Mesothelial cell of epicardium (in vitro differentiated cells): ENCODE data around the gene ZNF532. TPM values are rescaled to one million over a fixed set of nuclear protein-coding genes. Genes with fewer than 3 reads are reported as not detected.

Source experiments
- DNase-seq, 2 experiments: peaks; one replicate each; pipeline ENCODE4 v3.0.0; 2021; ENCODE audit warnings: low spot score in 2 of 2; ENCODE audit not compliant: unreplicated experiment in 2 of 2
- H3K27ac Mint-ChIP-seq: 2 replicates; pipeline ENCODE4 v1.8.0; 2021; ENCODE audit warnings: mixed read lengths
- H3K27me3 Mint-ChIP-seq: 2 replicates; pipeline ENCODE4 v1.8.0; 2021; ENCODE audit warnings: low read depth, mixed read lengths
- H3K36me3 Mint-ChIP-seq: 2 replicates; pipeline ENCODE4 v1.8.0; 2021; ENCODE audit warnings: mixed read lengths
- H3K4me1 Mint-ChIP-seq: 2 replicates; pipeline ENCODE4 v1.8.0; 2021; ENCODE audit warnings: mixed read lengths
- H3K4me3 Mint-ChIP-seq: 2 replicates; pipeline ENCODE4 v1.8.0; 2021; ENCODE audit warnings: mild to moderate bottlenecking, moderate library complexity, mixed read lengths
- H3K9me3 Mint-ChIP-seq: 2 replicates; pipeline ENCODE4 v1.8.0; 2021; ENCODE audit warnings: mixed read lengths
- CTCF ChIP-seq: fragments of 200-600 bp; sonication (generic); IDR thresholded peaks from one replicate; pipeline ENCODE4 v1.5.0; 2021; ENCODE audit warnings: antibody characterized with exemption; ENCODE audit not compliant: unreplicated experiment
- total RNA-seq: library from RNA; stranded (reverse); gene quantifications from 3 replicates; pipeline ENCODE4 v1.2.1, GENCODE V29; 2021

ZNF532 gene
- total RNA-seq, 1 donor from 2014 or later: 188 TPM

- Mint-ChIP-seq H3K27ac (no peak overlapping the region), H3K36me3 (no peaks in the 10 kb centered on the region), H3K9me3 (no peaks in the 10 kb centered on the region), H3K4me3 (no peak overlapping the region), H3K4me1 (peaks cover 6% of the 10 kb centered on the region), H3K27me3 (no peaks in the 10 kb centered on the region)
- DNase-seq: no peak
- TF ChIP-seq CTCF: no peak
Observed at GRCh38 chr18:58838165-58838860, 26.4 kb upstream of the ZNF532 start.

GRCh38 chr18:58838946-58839345 is 25.7 kb upstream of the ZNF532 start:
- H3K9me3 Mint-ChIP-seq: no peaks in the 10 kb centered on the region
- DNase-seq: no peak
- no peaks in the 10 kb centered on the region for H3K27me3 Mint-ChIP-seq
- H3K36me3 Mint-ChIP-seq: no peaks in the 10 kb centered on the region
- H3K27ac Mint-ChIP-seq: no peak overlapping the region
- no peak overlapping the region for H3K4me3 Mint-ChIP-seq
- no peak for TF ChIP-seq CTCF
- peaks cover 12% of the 10 kb centered on the region for H3K4me1 Mint-ChIP-seq

GRCh38 chr18:58842978-58843687 is 21.5 kb upstream of the ZNF532 start:
- Mint-ChIP-seq H3K4me3 (no peak overlapping the region), H3K4me1 (peaks cover 29% of the 10 kb centered on the region), H3K27ac (no peak overlapping the region), H3K9me3 (no peaks in the 10 kb centered on the region), H3K36me3 (no peaks in the 10 kb centered on the region), H3K27me3 (peaks cover 2% of the 10 kb centered on the region)
- TF ChIP-seq CTCF: no peak
- DNase-seq: no peak

- Mint-ChIP-seq H3K27ac (no peak overlapping the region), H3K36me3 (no peaks in the 10 kb centered on the region), H3K4me1 (peaks cover 34% of the 10 kb centered on the region)
Observed at GRCh38 chr18:58843688-58844035, 21.0 kb upstream of the ZNF532 start.

GRCh38 chr18:58844871-58845270 is 19.8 kb upstream of the ZNF532 start:
- no peak overlapping the region for H3K4me3 Mint-ChIP-seq
- no peak overlapping the region for H3K27ac Mint-ChIP-seq
- no peaks in the 10 kb centered on the region for H3K36me3 Mint-ChIP-seq
- H3K9me3 Mint-ChIP-seq: no peaks in the 10 kb centered on the region
- TF ChIP-seq CTCF: no peak
- no peak for DNase-seq
- H3K4me1 Mint-ChIP-seq: peaks cover 40% of the 10 kb centered on the region
- peaks cover 2% of the 10 kb centered on the region for H3K27me3 Mint-ChIP-seq

More at GRCh38 chr18:58843688-58844035, 21.0 kb upstream of the ZNF532 start:
- Mint-ChIP-seq H3K9me3 (no peaks in the 10 kb centered on the region), H3K4me3 (no peak overlapping the region), H3K27me3 (peaks cover 2% of the 10 kb centered on the region)
- no peak for DNase-seq
- TF ChIP-seq CTCF: no peak
